ENCODE measurements around the gene ZCWPW1. TPM values are rescaled to one million over a fixed set of nuclear protein-coding genes. Genes with fewer than 3 reads are reported as not detected.

The ZCWPW1 gene
- total and polyA plus RNA-seq, 10 of the 15 experiments (the other 5 are each of a cell fraction or from before 2014, with no cell fraction given): 1.3 to 4.4 (median 3.7) TPM

GRCh38 chr7:100413889-100414288, 14.6 kb downstream of the ZCWPW1 start:
- 0 out of 2 replicates have a peak overlapping the region, but pooled peaks have one; percentile 19 for H3K9ac ChIP-seq (ENCODE audit: control insufficient read depth, insufficient read depth, low read length)
- SMC1A ChIA-PET (ENCODE audit: uncharacterized antibody, unreplicated experiment): interaction anchor here (1.5 to 2.4 kb wide), 4 partner anchors 9 to 49 kb away, joined by 3 to 8 read pairs (median 6); no protein-coding TSS in a partner anchor
- WGBS (ENCODE audit: insufficient coverage, insufficient replicate concordance, low lambda C conversion rate, missing lambda C conversion rate): 35% methylated on average over 1 of the region's 1 CpG
- TF ChIP-seq IRF4 (IDR thresholded peaks at IDR 0.05; ENCODE audit: low read depth, low read length): no peak
- TF ChIP-seq SMC3 (IDR thresholded peaks at IDR 0.05; ENCODE audit: borderline replicate concordance, low read length): no peak
- no peak for TF ChIP-seq SUPT20H (IDR thresholded peaks at IDR 0.05; ENCODE audit: borderline replicate concordance, control insufficient read depth, low read depth, low read length)
- TF ChIP-seq YY1 (IDR thresholded peaks at IDR 0.05; ENCODE audit: low read depth, low read length): no peak
- no peak for TF ChIP-seq IRF5 (IDR thresholded peaks at IDR 0.05; ENCODE audit: borderline replicate concordance)
- TF ChIP-seq ZNF24 (IDR thresholded peaks at IDR 0.05): no peak
- no peak for TF ChIP-seq JUND (IDR thresholded peaks at IDR 0.05; ENCODE audit: low read depth, low read length)
- intact Hi-C loops (cut with micrococcal nuclease; ENCODE audit: unreplicated experiment): no loop called here
- no peaks in the 10 kb centered on the region for H3K79me2 ChIP-seq (ENCODE audit: control insufficient read depth, insufficient read depth, low read length)
- no peaks in the 10 kb centered on the region; the same call in 2 of the 3 replicates for H3K9me3 ChIP-seq (replicated peaks; ENCODE audit: control insufficient read depth, insufficient read depth, low read length)
- no peaks in the 10 kb centered on the region for H4K20me1 ChIP-seq (ENCODE audit: control insufficient read depth, insufficient read depth)
- H2AFZ ChIP-seq (ENCODE audit: control insufficient read depth, low read depth, low read length): peak overlapping the region; percentile 54; the same call in 1 of the 2 replicates
- no TSS peak for BruUV-seq (replicated peaks)
- H3K27ac ChIP-seq (ENCODE audit: control insufficient read depth, insufficient read depth): peak overlapping the region; percentile 40
- no peak overlapping the region for H3K4me3 ChIP-seq
- no peaks in the 10 kb centered on the region for H3K36me3 ChIP-seq (ENCODE audit: control insufficient read depth in 2 of 2, insufficient read depth in 2 of 2, low read length in 1 of 2)
- CTCF ChIA-PET: interaction anchor here (1.7 to 2.8 kb wide), 2 partner anchors 39 to 281 kb away, joined by 7 read pairs; no protein-coding TSS in a partner anchor
- RAD21 ChIA-PET (ENCODE audit: unreplicated experiment): interaction anchor here (1.6 kb wide), 1 partner anchor 40 kb away, joined by 5 read pairs; no protein-coding TSS in a partner anchor
- ATAC-seq: peak; percentile 80
- no peak for DNase-seq (ENCODE audit: low read depth, low spot score)
- peak overlapping the region; percentile 73 for H3K4me2 ChIP-seq (ENCODE audit: control insufficient read depth, insufficient read depth)
- POLR2A ChIA-PET: interaction anchor here (0.6 to 1.6 kb wide), 4 partner anchors 9 to 23 kb away, joined by 3 to 4 read pairs (median 4); no protein-coding TSS in a partner anchor
- peaks cover 14% of the 10 kb centered on the region for H3K4me1 ChIP-seq (ENCODE audit: control insufficient read depth, insufficient read depth, low read length)
- in situ Hi-C loops (cut with MboI): no loop called here
- no peak for FAIRE-seq
- no peaks in the 10 kb centered on the region for H3K27me3 ChIP-seq (replicated peaks in 1 of 2; ENCODE audit: control insufficient read depth in 2 of 2, insufficient read depth in 2 of 2, low read length in 1 of 2)
